K562 (cell line): ENCODE results near the gene GOLIM4. TPM values are rescaled to one million over a fixed set of nuclear protein-coding genes. Genes with fewer than 3 reads are reported as not detected.

ENCODE experiments used
- E2F1 ChIP-seq: sonication (generic); formaldehyde crosslinking; IDR thresholded peaks from 2 replicates; pipeline ENCODE4 v1.8.1; 2023; ENCODE audit warnings: mild to moderate bottlenecking, missing genetic modification reagents, moderate library complexity
- ERF ChIP-seq: fragments of 450-650 bp; formaldehyde crosslinking; IDR thresholded peaks from 2 replicates; pipeline ENCODE4 v1.4.0; 2020; ENCODE audit warnings: mild to moderate bottlenecking, mixed read lengths
- EWSR1 ChIP-seq: fragments of 450-650 bp; IDR thresholded peaks from 2 replicates; pipeline ENCODE4 v1.6.1; 2018; ENCODE audit warnings: borderline replicate concordance, mild to moderate bottlenecking, low read depth, moderate library complexity; ENCODE audit not compliant: partially characterized antibody
- FOXA1 ChIP-seq: fragments of 450-650 bp; IDR thresholded peaks from 2 replicates; pipeline ENCODE4 v1.6.1; 2016; ENCODE audit warnings: mild to moderate bottlenecking, borderline replicate concordance
- FOXO4 ChIP-seq: fragments of 450-650 bp; formaldehyde crosslinking; IDR thresholded peaks from 2 replicates; pipeline ENCODE4 v1.4.0; 2020; ENCODE audit warnings: mild to moderate bottlenecking, moderate library complexity
- HDAC2 ChIP-seq: fragments of 450-650 bp; IDR thresholded peaks from 2 replicates; pipeline ENCODE4 v1.6.1; 2016; ENCODE audit warnings: mild to moderate bottlenecking
- HMBOX1 ChIP-seq: sonication (generic); IDR thresholded peaks from 2 replicates; pipeline ENCODE4 v1.6.1; 2016
- HMGN3 ChIP-seq: IDR thresholded peaks from 2 replicates; pipeline ENCODE4 v1.6.1; 2011; ENCODE audit warnings: borderline replicate concordance, low read depth, mild to moderate bottlenecking, mixed read lengths, low read length; ENCODE audit not compliant: insufficient read length; ENCODE audit errors: extremely low read depth
- IFI16 ChIP-seq: fragments of 250-450 bp; sonication (Bioruptor Pico); IDR thresholded peaks from 2 replicates; pipeline ENCODE4 v2.1.2; 2022; ENCODE audit warnings: mild to moderate bottlenecking, inconsistent platforms
- MAFK ChIP-seq: IDR thresholded peaks from 2 replicates; pipeline ENCODE4 v1.6.1; 2011; ENCODE audit warnings: low read length, improper control_type of control experiment
- MECOM ChIP-seq: fragments of 250-450 bp; sonication (Bioruptor Pico); IDR thresholded peaks from 2 replicates; pipeline ENCODE4 v1.8.0; 2022; ENCODE audit warnings: inconsistent platforms
- NR1H2 ChIP-seq: sonication (generic); formaldehyde crosslinking; IDR thresholded peaks from 2 replicates; pipeline ENCODE4 v1.4.0; 2020; ENCODE audit warnings: mild to moderate bottlenecking, missing genetic modification reagents
- POLR2AphosphoS2 ChIP-seq: IDR thresholded peaks from 2 replicates; pipeline ENCODE4 v1.6.1; 2012; ENCODE audit warnings: low read length, improper control_type of control experiment
- POLR2AphosphoS5 ChIP-seq: IDR thresholded peaks from 2 replicates; pipeline ENCODE4 v1.6.1; 2011; ENCODE audit warnings: mild to moderate bottlenecking, low read depth, low read length, moderate library complexity; ENCODE audit not compliant: control insufficient read depth, insufficient read depth
- PREB ChIP-seq: sonication (generic); formaldehyde crosslinking; IDR thresholded peaks from 2 replicates; pipeline ENCODE4 v1.8.1; 2023; ENCODE audit warnings: mild to moderate bottlenecking, missing genetic modification reagents
- SMARCB1 ChIP-seq: IDR thresholded peaks from 2 replicates; pipeline ENCODE4 v1.6.1; 2011; ENCODE audit warnings: improper control_type of control experiment, low read depth; ENCODE audit not compliant: insufficient read length
- TAL1 ChIP-seq: fragments of 450-650 bp; IDR thresholded peaks from 2 replicates; pipeline ENCODE4 v1.6.1; 2016; ENCODE audit warnings: mild to moderate bottlenecking
- THRAP3 ChIP-seq: fragments of 450-650 bp; IDR thresholded peaks from 2 replicates; pipeline ENCODE4 v1.6.1; 2016; ENCODE audit warnings: mild to moderate bottlenecking, inconsistent platforms, borderline replicate concordance
- ZMIZ1 ChIP-seq, 2 experiments: fragments of 150-350 bp in 1 of 2; IDR thresholded peaks; 2 replicates each; pipeline ENCODE4 v1.6.1; 2012 to 2016; ENCODE audit warnings: low read depth in 2 of 2, low read length in 2 of 2, mild to moderate bottlenecking in 1 of 2, moderate library complexity in 1 of 2
- ZNF197 ChIP-seq: fragments of 200-800 bp; sonication (Bioruptor generic); IDR thresholded peaks from 2 replicates; pipeline ENCODE4 v1.6.1; 2016; ENCODE audit warnings: low read depth, missing genetic modification characterization, missing compliant biosample characterization
- ZNF431 ChIP-seq: sonication (generic); formaldehyde crosslinking; IDR thresholded peaks from 2 replicates; pipeline ENCODE4 v1.8.0; 2022; ENCODE audit warnings: mild to moderate bottlenecking, missing genetic modification reagents
- ZNF561 ChIP-seq: fragments of 450-650 bp; formaldehyde crosslinking; conservative IDR thresholded peaks from 2 replicates; pipeline ENCODE4 v1.4.0; 2020; ENCODE audit warnings: mild to moderate bottlenecking, moderate library complexity
- polyA plus RNA-seq, 8 experiments: library from polyadenylated mRNA; depleted of rRNA in 4 of 8; stranded (reverse) in 5 of 8; unstranded in 3 of 8; fragments of >200 nt; fragmentation: Nextera tagmentation in 2 of 8; fragmentation: Illumina TruSeq in 1 of 8; extraction: Ambion mirVana in 2 of 8; extraction: Trizol in 1 of 8; gene quantifications; 2 replicates each; pipeline versions ENCODE4 v1.2.1 to v1.2.3, GENCODE V29; 2011 to 2014; ENCODE audit warnings: inconsistent platforms in 1 of 8, missing spikeins in 1 of 8
- total RNA-seq, 7 experiments: library from RNA; depleted of rRNA in 6 of 7; stranded (reverse); fragments of >200 nt in 6 of 7; fragmentation: Illumina TruSeq in 2 of 7; extraction: Trizol in 2 of 7; gene quantifications; 2 replicates each; pipeline versions ENCODE4 v1.2.1 to v1.2.3, GENCODE V29; 2011 to 2021; ENCODE audit warnings: low replicate concordance in 1 of 7

Gene GOLIM4
- total and polyA plus RNA-seq, 9 of the 15 experiments (the other 6 are each of a cell fraction or from before 2014, with no cell fraction given): 9.3 to 39.4 (median 31.0) TPM

- TF ChIP-seq NR1H2 (CRISPR knock-in tag) (peak; percentile 77; the same call in 1 of the 2 replicates), HMBOX1 (no peak), SMARCB1 (no peak), ZMIZ1 (IDR thresholded peaks at IDR 0.05; ENCODE audit: low read depth in 2 of 2, low read length in 2 of 2) (no peak), ZNF561 (CRISPR knock-in tag) (no peak), IFI16 (no peak), HDAC2 (no peak; the same call in none of the 2 replicates), FOXO4 (CRISPR knock-in tag) (no peak), FOXA1 (no peak), MECOM (CRISPR knock-in tag) (no peak), POLR2AphosphoS2 (no peak), ERF (CRISPR knock-in tag) (no peak), PREB (no peak), TAL1 (no peak), THRAP3 (no peak), POLR2AphosphoS5 (no peak; the same call in 1 of the 2 replicates), ZNF197 (CRISPR knock-in tag) (no peak), HMGN3 (no peak), ZNF431 (peak; percentile 83), EWSR1 (no peak), MAFK (no peak), E2F1 (no peak)
These were observed 507 bp upstream of the GOLIM4 start (continued) for GRCh38 chr3:168096210-168096652.
